Prostate gland (tissue), 2 donors: ENCODE measurements around the gene RIPOR3.

Experiments
- CTCF ChIP-seq, 4 experiments: fragments of 200-600 bp in 2 of 4; fragments of 450-650 bp in 2 of 4; sonication (generic) in 2 of 4; IDR thresholded peaks; 1 replicate in 3 of 4; 2 replicates in 1 of 4; pipeline ENCODE4 v1.5.1; 2016 to 2019; ENCODE audit warnings: antibody characterized with exemption in 4 of 4, mild to moderate bottlenecking in 2 of 4, moderate library complexity in 2 of 4
- POLR2AphosphoS5 ChIP-seq: sonication (generic); formaldehyde crosslinking; IDR thresholded peaks from one replicate; pipeline ENCODE4 v1.6.1; 2017; ENCODE audit warnings: antibody characterized with exemption

DNA sequence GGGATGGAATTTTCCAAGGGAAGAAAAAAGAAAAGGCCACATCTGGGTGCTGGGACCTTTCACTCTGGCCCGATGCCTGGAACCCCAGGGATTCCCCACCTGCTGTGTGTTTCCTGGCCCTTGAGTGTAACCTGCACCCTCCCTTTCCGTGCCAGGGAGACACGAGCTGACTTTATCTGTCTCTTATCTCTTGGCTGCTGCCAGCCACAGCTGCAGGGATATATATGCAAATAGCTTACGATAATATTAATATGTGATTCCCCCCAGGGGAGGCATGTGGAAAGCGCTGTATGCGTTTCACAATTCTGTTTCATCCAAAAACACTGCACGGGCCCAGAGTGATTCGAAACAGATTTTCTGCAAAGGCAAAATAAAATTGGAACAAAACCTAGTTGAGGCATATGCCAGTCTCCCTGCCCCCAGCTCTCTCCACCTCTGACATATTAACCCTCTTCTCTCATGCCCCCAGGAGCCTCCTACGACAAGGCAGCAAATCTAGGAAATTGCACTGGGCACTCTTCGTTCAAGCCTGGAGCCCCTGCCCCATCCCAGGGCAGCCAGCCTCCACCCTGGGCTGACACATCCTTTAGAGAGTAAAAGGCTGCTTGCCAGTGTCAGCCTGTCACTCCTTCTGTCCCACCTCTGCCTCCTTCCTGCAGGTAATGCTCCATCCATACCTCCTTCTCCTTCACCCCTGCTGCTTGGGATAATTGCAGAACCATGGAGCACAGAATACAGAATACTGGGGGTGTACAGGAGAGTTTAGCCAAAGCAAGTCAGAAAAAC lies 1.3 kb downstream of the RIPOR3 start:
- TF ChIP-seq CTCF (IDR thresholded peaks at IDR 0.05) (no peak), POLR2AphosphoS5 (no peak)
